ENCODE measurements around the gene RBMS3. TPM values are rescaled to one million over a fixed set of nuclear protein-coding genes. Genes with fewer than 3 reads are reported as not detected.

RBMS3 gene
- total and polyA plus RNA-seq, 2 of the 13 experiments (the other 11 are each of a cell fraction or from before 2014, with no cell fraction given), result not detected

GRCh38 chr3:29514170-29514569 lies 233.3 kb downstream of the RBMS3 start:
- Histone ChIP-seq H3K9ac (ENCODE audit: insufficient read depth, low read depth, low read length) (no peak overlapping the region), H3K36me3 (replicated peaks in 1 of 2; ENCODE audit: control insufficient read depth in 1 of 2, insufficient read depth in 2 of 2, low read length in 2 of 2) (no peaks in the 10 kb centered on the region), H3K4me1 (ENCODE audit: insufficient read depth, low read length) (no peaks in the 10 kb centered on the region), H3K27ac (ENCODE audit: extremely low read length, insufficient read depth, low read length) (no peak overlapping the region), H4K20me1 (ENCODE audit: insufficient read depth, low read length) (no peaks in the 10 kb centered on the region), H2AFZ (ENCODE audit: low read length) (no peak overlapping the region), H3K4me2 (ENCODE audit: low read depth, low read length) (no peak overlapping the region), H3K79me2 (ENCODE audit: insufficient read depth, low read length) (no peaks in the 10 kb centered on the region), H3K27me3 (ENCODE audit: control insufficient read depth in 1 of 2, insufficient read depth in 2 of 2, low read length in 2 of 2) (no peaks in the 10 kb centered on the region), H3K4me3 (replicated peaks in 1 of 3; ENCODE audit: insufficient read depth in 1 of 3, low read depth in 2 of 3, low read length in 3 of 3) (no peak overlapping the region), H3K9me3 (ENCODE audit: low read length) (no peaks in the 10 kb centered on the region)
- no peak for FAIRE-seq
- no peak for DNase-seq (ENCODE audit: low spot score)
- POLR2A ChIA-PET, result no interaction called here
- ATAC-seq, result no peak
- no TSS peak for BruUV-seq (replicated peaks)
- CTCF ChIA-PET (ENCODE audit: low intra/inter-chr PET ratio, low total read pairs), result no interaction called here
- in situ Hi-C loops (cut with HindIII; ENCODE audit: extremely low pct_ligation_motif_present, low pct_unique_long_range_greater_than_20kb) (no loop called here), intact Hi-C loops (cut with micrococcal nuclease; ENCODE audit: unreplicated experiment) (no loop called here)
- 22% methylated on average over 3 of the region's 3 CpGs for WGBS (ENCODE audit: low lambda C conversion rate)
- TF ChIP-seq REL (CRISPR knock-in tag; conservative IDR thresholded peaks at IDR 0.05) (no peak), IRX3 (CRISPR knock-in tag; IDR thresholded peaks at IDR 0.05; ENCODE audit: borderline replicate concordance, low read depth) (no peak), IRF9 (CRISPR knock-in tag; IDR thresholded peaks at IDR 0.05; ENCODE audit: borderline replicate concordance) (no peak), GATA4 (IDR thresholded peaks at IDR 0.05; ENCODE audit: borderline replicate concordance, low read depth) (no peak), HMGXB4 (CRISPR knock-in tag; IDR thresholded peaks at IDR 0.05; ENCODE audit: borderline replicate concordance in 1 of 2, low read depth in 1 of 2) (no peak), ZNF34 (CRISPR knock-in tag; IDR thresholded peaks at IDR 0.05; ENCODE audit: borderline replicate concordance) (no peak), ZFP91 (CRISPR knock-in tag; IDR thresholded peaks at IDR 0.05; ENCODE audit: borderline replicate concordance) (no peak), NCOR1 (IDR thresholded peaks at IDR 0.05; ENCODE audit: borderline replicate concordance, low read length) (no peak), ZNF841 (CRISPR knock-in tag; IDR thresholded peaks at IDR 0.05; ENCODE audit: borderline replicate concordance) (no peak), ARID3A (IDR thresholded peaks at IDR 0.05; ENCODE audit: low read depth, low read length) (no peak), PRMT3 (CRISPR knock-in tag; IDR thresholded peaks at IDR 0.05; ENCODE audit: borderline replicate concordance, low read depth) (no peak), ELF1 (CRISPR knock-in tag; IDR thresholded peaks at IDR 0.05) (no peak), ZNF678 (CRISPR knock-in tag; IDR thresholded peaks at IDR 0.05) (no peak), NR1H2 (CRISPR knock-in tag; IDR thresholded peaks at IDR 0.05; ENCODE audit: borderline replicate concordance, low read depth) (no peak), ZNF616 (CRISPR knock-in tag; IDR thresholded peaks at IDR 0.05; ENCODE audit: low read depth) (no peak), TIGD3 (CRISPR knock-in tag; IDR thresholded peaks at IDR 0.05; ENCODE audit: borderline replicate concordance) (no peak)
